Measurements from ENCODE around the gene MED8. TPM values are rescaled to one million over a fixed set of nuclear protein-coding genes. Genes with fewer than 3 reads are reported as not detected.

Gene MED8
- total and polyA plus RNA-seq, 9 of the 15 experiments (the other 6 are each of a cell fraction or from before 2014, with no cell fraction given) = 23.0 to 120 (median 56.4) TPM

DNA sequence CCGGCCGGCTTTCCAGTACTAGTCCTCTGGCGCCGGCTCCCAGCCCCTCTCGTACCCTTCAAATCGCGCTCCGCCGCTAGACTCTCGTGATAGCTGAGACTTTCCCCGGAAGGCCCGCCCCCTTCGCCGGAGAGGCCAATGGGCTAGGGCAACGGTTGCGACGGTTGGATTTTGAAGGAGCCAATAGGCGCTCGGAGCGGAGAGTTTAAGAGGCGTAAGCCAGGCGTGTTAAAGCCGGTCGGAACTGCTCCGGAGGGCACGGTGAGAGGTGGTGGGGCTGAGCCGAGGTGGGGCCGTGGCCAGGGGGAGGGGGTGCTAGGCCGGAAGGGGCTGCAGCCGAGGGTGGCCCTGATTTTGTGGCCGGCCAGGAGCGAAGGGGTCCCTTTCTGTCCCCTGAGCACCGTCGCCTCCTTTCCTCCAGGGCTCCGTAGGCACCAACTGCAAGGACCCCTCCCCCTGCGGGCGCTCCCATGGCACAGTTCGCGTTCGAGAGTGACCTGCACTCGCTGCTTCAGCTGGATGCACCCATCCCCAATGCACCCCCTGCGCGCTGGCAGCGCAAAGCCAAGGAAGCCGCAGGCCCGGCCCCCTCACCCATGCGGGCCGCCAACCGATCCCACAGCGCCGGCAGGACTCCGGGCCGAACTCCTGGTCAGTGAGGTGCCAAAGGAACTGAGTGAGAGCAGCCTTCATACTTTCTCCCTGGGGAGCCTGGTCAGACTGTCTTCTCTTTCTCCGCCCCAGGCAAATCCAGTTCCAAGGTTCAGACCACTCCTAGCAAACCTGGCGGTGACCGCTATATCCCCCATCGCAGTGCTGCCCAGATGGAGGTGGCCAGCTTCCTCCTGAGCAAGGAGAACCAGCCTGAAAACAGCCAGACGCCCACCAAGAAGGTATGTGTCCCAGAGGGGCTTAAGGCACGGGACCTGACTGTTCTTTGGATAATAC lies 30.6 kb downstream of the MED8 start, which contains the start of gene CDC20 (continued):
- TF ChIP-seq KLF1 (tag; IDR thresholded peaks at IDR 0.05) (no peak), ZNF445 (CRISPR knock-in tag; IDR thresholded peaks at IDR 0.05; ENCODE audit: low read depth) (no peak), ZZZ3 (IDR thresholded peaks at IDR 0.05) (no peak), PTBP1 (IDR thresholded peaks at IDR 0.05; ENCODE audit: low read depth, low read length) (no peak), NELFE (IDR thresholded peaks at IDR 0.05; ENCODE audit: insufficient read depth, insufficient read length) (no peak), BDP1 (IDR thresholded peaks at IDR 0.05; ENCODE audit: insufficient read depth, insufficient read length) (no peak), RBM34 (IDR thresholded peaks at IDR 0.05; ENCODE audit: borderline replicate concordance, insufficient read depth, low read length) (no peak), ETS2 (tag; IDR thresholded peaks at IDR 0.05; ENCODE audit: borderline replicate concordance, poor library complexity, severe bottlenecking) (no peak), C11orf30 (IDR thresholded peaks at IDR 0.05; ENCODE audit: low read depth) (peak; percentile 70), ZNF583 (CRISPR knock-in tag; IDR thresholded peaks at IDR 0.05) (no peak), NR1H2 (CRISPR knock-in tag; IDR thresholded peaks at IDR 0.05) (no peak), MEF2D (tag; conservative IDR thresholded peaks at IDR 0.05; ENCODE audit: low read depth) (no peak), ZNF133 (CRISPR knock-in tag; IDR thresholded peaks at IDR 0.05) (no peak), MAFK (IDR thresholded peaks at IDR 0.05; ENCODE audit: low read length) (no peak), NBN (IDR thresholded peaks at IDR 0.05; ENCODE audit: low read depth) (no peak), GATAD2A (IDR thresholded peaks at IDR 0.05) (no peak), ZSCAN32 (CRISPR knock-in tag; IDR thresholded peaks at IDR 0.05) (no peak), MED1 (CRISPR knock-in tag; IDR thresholded peaks at IDR 0.05; ENCODE audit: borderline replicate concordance) (no peak), NRF1 (conservative IDR thresholded peaks at IDR 0.05 in 1 of 2, IDR thresholded peaks at IDR 0.05 in 1 of 2) (peak; percentile 51 to 58; a peak in 3 of 4 replicates), ZNF217 (CRISPR knock-in tag; IDR thresholded peaks at IDR 0.05) (no peak), NR3C1 (CRISPR knock-in tag; IDR thresholded peaks at IDR 0.05) (no peak), TRIM24 (IDR thresholded peaks at IDR 0.05) (0 out of 4 replicates have a peak, but pooled peaks of 1 of the 2 experiments have one; percentile 9), ATF7 (IDR thresholded peaks at IDR 0.05) (no peak; the same call in 1 of the 2 replicates)
- TF ChIP-seq, protein P1, sequence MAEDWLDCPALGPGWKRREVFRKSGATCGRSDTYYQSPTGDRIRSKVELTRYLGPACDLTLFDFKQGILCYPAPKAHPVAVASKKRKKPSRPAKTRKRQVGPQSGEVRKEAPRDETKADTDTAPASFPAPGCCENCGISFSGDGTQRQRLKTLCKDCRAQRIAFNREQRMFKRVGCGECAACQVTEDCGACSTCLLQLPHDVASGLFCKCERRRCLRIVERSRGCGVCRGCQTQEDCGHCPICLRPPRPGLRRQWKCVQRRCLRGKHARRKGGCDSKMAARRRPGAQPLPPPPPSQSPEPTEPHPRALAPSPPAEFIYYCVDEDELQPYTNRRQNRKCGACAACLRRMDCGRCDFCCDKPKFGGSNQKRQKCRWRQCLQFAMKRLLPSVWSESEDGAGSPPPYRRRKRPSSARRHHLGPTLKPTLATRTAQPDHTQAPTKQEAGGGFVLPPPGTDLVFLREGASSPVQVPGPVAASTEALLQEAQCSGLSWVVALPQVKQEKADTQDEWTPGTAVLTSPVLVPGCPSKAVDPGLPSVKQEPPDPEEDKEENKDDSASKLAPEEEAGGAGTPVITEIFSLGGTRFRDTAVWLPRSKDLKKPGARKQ (CRISPR knock-in tag; IDR thresholded peaks at IDR 0.05) = no peak
- TF ChIP-seq, protein P2, sequence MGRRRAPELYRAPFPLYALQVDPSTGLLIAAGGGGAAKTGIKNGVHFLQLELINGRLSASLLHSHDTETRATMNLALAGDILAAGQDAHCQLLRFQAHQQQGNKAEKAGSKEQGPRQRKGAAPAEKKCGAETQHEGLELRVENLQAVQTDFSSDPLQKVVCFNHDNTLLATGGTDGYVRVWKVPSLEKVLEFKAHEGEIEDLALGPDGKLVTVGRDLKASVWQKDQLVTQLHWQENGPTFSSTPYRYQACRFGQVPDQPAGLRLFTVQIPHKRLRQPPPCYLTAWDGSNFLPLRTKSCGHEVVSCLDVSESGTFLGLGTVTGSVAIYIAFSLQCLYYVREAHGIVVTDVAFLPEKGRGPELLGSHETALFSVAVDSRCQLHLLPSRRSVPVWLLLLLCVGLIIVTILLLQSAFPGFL (CRISPR knock-in tag; IDR thresholded peaks at IDR 0.05) = no peak
- TF ChIP-seq, protein P3, sequence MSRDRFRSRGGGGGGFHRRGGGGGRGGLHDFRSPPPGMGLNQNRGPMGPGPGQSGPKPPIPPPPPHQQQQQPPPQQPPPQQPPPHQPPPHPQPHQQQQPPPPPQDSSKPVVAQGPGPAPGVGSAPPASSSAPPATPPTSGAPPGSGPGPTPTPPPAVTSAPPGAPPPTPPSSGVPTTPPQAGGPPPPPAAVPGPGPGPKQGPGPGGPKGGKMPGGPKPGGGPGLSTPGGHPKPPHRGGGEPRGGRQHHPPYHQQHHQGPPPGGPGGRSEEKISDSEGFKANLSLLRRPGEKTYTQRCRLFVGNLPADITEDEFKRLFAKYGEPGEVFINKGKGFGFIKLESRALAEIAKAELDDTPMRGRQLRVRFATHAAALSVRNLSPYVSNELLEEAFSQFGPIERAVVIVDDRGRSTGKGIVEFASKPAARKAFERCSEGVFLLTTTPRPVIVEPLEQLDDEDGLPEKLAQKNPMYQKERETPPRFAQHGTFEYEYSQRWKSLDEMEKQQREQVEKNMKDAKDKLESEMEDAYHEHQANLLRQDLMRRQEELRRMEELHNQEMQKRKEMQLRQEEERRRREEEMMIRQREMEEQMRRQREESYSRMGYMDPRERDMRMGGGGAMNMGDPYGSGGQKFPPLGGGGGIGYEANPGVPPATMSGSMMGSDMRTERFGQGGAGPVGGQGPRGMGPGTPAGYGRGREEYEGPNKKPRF (IDR thresholded peaks at IDR 0.05; ENCODE audit: low read depth, low read length) = no peak
